ENCODE measurements around the gene NPY. TPM values are rescaled to one million over a fixed set of nuclear protein-coding genes. Genes with fewer than 3 reads are reported as not detected.

The NPY gene
- total and polyA plus RNA-seq, 2 of the 4 experiments (the other 2 are of a cell fraction) = not detected

GRCh38 chr7:24241206-24241605 is 42.8 kb upstream of the NPY start:
- H3K14ac ChIP-seq (replicated peaks; ENCODE audit: low read depth, low read length) = no peak overlapping the region
- H3K9me3 ChIP-seq (ENCODE audit: control insufficient read depth, insufficient read depth, low read length) = no peaks in the 10 kb centered on the region
- no TSS peak for BruUV-seq (replicated peaks)
- no peak overlapping the region for H2BK20ac ChIP-seq (ENCODE audit: low read depth, low read length)
- H3K4ac ChIP-seq (ENCODE audit: low read depth, low read length) = no peak overlapping the region
- in situ Hi-C loops (cut with MboI; ENCODE audit: low sequenced_read_pairs) (no loop called here), dilution Hi-C loops (cut with HindIII; ENCODE audit: low sequenced_read_pairs, unreplicated experiment) (no loop called here), intact Hi-C loops (cut with micrococcal nuclease) (no loop called here)
- no peak overlapping the region for H3K4me3 ChIP-seq (ENCODE audit: insufficient read depth, low read depth, low read length)
- POLR2A ChIA-PET (ENCODE audit: unreplicated experiment) = no interaction called here
- TF ChIP-seq USF2 (IDR thresholded peaks at IDR 0.05; ENCODE audit: low read depth, low read length) = no peak
- no peak for TF ChIP-seq CEBPB (IDR thresholded peaks at IDR 0.05; ENCODE audit: low read depth, low read length)
- no peak for TF ChIP-seq SMC3 (IDR thresholded peaks at IDR 0.05; ENCODE audit: low read depth, low read length)
- TF ChIP-seq RAD21 (IDR thresholded peaks at IDR 0.05; ENCODE audit: low read length) = no peak
- no peak for TF ChIP-seq RCOR1 (IDR thresholded peaks at IDR 0.05; ENCODE audit: insufficient replicate concordance, low read length)
- TF ChIP-seq NFE2L2 (IDR thresholded peaks at IDR 0.05; ENCODE audit: low read depth, low read length) = no peak
- TF ChIP-seq CTCF (conservative IDR thresholded peaks at IDR 0.05; ENCODE audit: low read depth, low read length) = no peak
- no peaks in the 10 kb centered on the region for H3K79me1 ChIP-seq (ENCODE audit: low read depth in 1 of 2, low read length in 2 of 2)
- H3K4me1 ChIP-seq (ENCODE audit: control insufficient read depth, insufficient read depth, low read length) = no peaks in the 10 kb centered on the region
- no peak overlapping the region for H4K5ac ChIP-seq (ENCODE audit: low read depth, low read length)
- H3K23ac ChIP-seq (ENCODE audit: low read depth, low read length) = no peak overlapping the region
- no peak overlapping the region for H2BK120ac ChIP-seq (ENCODE audit: low read depth, low read length)
- no peak overlapping the region for H4K91ac ChIP-seq (ENCODE audit: insufficient read depth, low read depth, low read length)
- H2BK5ac ChIP-seq (ENCODE audit: low read depth, low read length, poor library complexity, severe bottlenecking) = no peak overlapping the region
- no peak overlapping the region for H3K18ac ChIP-seq (ENCODE audit: low read depth, low read length)
- CTCF ChIA-PET = no interaction called here
- H3K27me3 ChIP-seq (ENCODE audit: control insufficient read depth, insufficient read depth, low read length) = no peaks in the 10 kb centered on the region
- no peaks in the 10 kb centered on the region for H4K20me1 ChIP-seq (ENCODE audit: insufficient read depth, low read length)
- no peaks in the 10 kb centered on the region for H3K36me3 ChIP-seq (ENCODE audit: control insufficient read depth, insufficient read depth, low read length)
- no CpG with 5 or more reads among the region's 5 CpGs for WGBS, 2 experiments (ENCODE audit: extremely low coverage in 2 of 2, insufficient read length in 1 of 2)
- no peak overlapping the region for H2AK9ac ChIP-seq (replicated peaks; ENCODE audit: low read depth, low read length, poor library complexity)
- H3K27ac ChIP-seq (ENCODE audit: insufficient read depth, low read length) = no peak overlapping the region
- H3K4me2 ChIP-seq (ENCODE audit: low read depth, low read length) = no peak overlapping the region
- no peaks in the 10 kb centered on the region for H3K9me1 ChIP-seq (ENCODE audit: insufficient read depth, low read length)
- H2AFZ ChIP-seq (replicated peaks; ENCODE audit: low read length, poor library complexity) = no peak overlapping the region
- H2BK15ac ChIP-seq (ENCODE audit: low read depth, low read length) = no peak overlapping the region
- H3K9ac ChIP-seq (ENCODE audit: low read depth, low read length) = no peak overlapping the region
- DNase-seq = no peak
- no peak overlapping the region for H3K56ac ChIP-seq (ENCODE audit: extremely low read depth, insufficient read depth, low read length)
- H2AK5ac ChIP-seq (ENCODE audit: low read depth, low read length) = no peak overlapping the region
- no peak overlapping the region for H4K8ac ChIP-seq (ENCODE audit: low read depth in 2 of 2, low read length in 2 of 2)
- ATAC-seq (ENCODE audit: low read depth) = no peak

Data from IMR-90 (cell line).